Activated effector memory CD4-positive, alpha-beta T cell treated with anti-CD3 and anti-CD28 coated beads, Interleukin-2, amount 50 U/mL, for 16 hours (primary cell): ENCODE data around the gene CASK.

Source experiments
- DNase-seq: peaks from one replicate; pipeline ENCODE4 v3.0.0-alpha.2; 2020

Gene CASK

DNA sequence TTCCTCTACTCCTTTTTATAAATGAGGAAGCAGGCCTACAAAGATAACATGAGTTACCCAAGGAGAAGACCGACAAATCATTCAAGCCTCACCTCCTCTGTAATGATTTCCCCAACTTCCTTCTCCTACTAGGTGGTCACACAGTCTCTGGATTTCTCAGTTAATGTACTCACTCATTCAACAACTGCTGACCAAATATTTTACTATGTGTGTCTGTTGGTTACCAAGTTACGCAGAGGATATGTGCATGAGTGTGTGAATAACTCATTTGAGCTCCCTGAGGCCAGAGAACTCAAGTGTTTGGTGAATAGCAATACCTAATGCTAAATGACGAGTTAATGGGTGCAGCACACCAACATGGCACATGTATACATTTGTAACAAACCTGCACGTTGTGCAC lies 10.4 kb downstream of the CASK start:
- no peak for DNase-seq

DNA sequence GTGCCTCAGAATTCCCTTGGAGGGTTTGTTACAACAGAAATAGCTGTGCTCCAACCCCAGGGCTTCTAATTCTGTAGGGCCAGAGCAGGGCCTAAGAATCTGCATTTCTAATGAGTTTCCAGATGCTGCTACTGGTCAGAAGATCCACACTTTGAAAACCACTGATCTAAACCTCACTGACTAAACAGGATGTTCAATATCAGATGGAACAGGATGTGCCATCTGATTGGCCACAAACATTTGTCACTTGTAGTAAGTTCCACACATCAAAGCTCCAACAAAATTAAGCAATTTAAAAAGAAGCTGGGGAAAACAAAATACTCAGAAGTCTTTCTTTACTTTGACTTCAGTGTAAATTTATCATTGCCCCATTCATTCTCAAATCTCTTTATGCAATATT lies 14.3 kb downstream of the CASK start:
- no peak for DNase-seq

DNA sequence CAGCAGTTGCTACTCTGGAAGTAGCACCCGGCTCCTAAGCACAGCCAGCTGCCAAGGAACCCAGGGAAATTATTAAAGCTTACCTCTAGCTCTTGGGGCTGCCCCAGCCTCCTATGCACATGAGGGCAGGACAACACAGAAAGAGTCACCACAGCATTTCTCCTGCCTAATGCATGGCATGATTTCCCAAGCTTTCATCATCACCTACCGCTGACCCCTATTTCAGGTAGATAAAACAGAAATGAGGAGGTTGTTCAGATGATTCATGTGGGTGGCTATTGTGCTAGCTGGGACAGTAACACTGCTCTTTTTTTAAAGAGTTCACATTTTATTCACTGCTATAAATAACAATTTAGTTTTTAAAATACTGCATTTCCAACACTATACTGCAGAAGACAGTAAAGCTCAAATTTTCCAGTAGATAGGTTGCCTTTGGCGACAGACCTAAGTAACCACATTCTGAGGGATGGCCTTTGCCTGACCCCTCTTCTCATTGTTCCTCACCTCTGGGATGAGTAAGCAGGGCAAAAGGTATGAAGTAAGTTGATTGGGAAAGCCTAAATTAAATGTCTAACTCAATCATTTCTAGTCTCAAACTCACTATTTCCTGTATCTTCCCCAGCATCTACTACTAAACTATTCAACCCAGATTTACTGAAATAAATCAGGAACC lies 16.7 kb downstream of the CASK start:
- no peak for DNase-seq

DNA sequence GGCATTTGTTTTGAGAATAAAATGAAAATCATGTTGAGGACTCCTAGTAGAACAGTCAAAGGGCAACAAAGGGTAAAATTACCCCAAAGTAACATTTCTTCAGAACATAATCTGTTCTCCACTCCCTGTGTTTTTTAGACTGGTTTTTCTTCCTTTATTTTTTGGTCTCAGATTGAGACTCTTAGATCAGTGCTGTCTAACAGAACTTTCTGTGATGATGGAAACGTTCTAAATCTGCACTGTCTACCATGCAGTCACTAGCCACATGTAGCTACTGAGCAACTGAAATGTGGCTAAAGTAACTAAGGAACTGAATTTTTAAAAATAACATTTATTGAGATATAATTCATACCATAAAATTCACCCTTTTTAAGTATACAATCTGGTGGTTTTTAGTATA lies 19.8 kb downstream of the CASK start:
- DNase-seq = no peak

DNA sequence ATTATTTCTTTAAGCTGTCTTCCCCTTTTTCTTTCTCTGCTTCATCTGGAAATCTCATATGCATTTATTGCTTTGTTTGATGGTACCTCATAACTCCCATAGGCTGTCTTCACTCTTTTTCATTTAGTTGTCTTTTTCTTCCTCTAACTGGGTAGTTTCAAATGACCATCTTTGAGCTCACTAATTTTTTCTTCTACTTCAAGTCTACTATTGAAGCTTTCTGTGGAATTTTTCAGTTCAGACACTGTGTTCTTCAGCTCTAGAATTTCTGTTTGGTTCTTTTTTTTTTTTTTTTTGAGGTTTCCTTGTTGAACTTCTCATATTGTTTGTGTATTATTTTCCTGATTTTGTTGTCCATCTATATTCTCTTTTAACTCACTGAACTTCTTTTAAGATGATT lies 23.0 kb downstream of the CASK start:
- DNase-seq = no peak

DNA sequence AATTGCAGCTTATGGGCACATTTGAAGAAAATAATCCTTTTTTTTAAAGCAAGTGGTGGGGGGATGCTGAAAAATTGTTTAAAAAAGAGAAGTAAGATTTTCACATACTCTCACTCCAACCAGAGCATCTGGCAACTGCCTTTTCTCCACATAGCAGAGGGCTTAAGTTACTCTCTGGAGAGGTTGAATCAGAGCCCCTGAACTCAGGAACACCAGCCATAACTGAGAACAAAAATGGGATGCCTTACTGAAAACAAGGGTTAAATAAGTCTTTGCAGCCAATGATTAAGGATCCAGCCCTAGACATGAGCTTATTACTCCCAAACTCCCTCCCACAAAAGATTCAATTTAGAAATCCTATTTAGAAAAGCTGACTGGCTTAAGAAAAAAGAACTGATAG lies 27.5 kb downstream of the CASK start:
- DNase-seq = no peak

DNA sequence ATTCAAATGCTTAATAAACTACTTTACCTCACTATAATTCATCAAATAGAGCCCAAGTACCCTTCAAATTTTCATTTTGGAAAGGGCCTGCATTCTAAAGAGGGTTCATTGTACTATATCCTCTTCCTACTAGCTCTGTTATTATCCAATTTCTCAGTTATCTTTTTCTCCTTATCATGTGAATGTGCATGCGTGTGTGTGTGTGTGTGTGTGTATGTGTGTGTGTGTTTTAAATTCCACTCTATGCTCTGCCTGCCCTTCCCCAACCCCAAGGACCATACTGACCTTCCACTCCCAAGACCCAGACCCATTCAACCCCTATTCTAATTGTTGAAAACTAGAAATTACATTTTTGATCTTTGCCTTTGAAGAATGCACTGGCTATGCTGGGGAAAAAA lies 33.3 kb downstream of the CASK start:
- no peak for DNase-seq

DNA sequence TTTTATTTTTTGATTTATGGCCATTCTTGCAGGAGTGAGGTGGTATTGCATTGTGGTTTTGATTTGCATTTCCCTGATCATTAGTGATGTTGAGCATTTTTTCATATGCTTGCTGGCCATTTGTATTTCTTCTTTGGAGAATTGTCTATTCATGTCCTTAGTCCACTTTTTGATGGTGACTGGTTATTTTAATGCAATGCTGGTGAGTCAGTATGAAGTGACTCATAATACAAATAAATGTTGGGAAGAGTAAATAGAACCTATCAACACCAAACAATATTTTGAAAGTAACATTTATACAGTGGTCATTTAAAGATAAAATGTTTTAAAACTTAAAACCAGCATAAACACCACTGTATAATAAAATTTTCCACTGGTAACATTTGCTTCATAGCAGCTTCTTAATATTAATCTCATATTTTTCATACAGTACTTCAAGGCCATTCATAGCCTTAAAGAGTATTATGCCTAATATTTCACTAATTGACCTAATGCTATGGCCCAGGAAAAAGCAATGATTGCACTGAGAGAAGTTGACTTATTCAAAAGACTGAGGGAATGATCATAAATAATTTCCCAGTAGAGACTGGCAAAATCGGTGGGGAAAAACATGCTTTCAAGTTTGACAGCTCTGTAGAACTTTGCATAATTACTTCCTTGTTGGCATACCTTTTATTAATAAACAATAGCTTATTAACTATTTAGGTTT lies 33.9 kb downstream of the CASK start:
- DNase-seq = no peak

DNA sequence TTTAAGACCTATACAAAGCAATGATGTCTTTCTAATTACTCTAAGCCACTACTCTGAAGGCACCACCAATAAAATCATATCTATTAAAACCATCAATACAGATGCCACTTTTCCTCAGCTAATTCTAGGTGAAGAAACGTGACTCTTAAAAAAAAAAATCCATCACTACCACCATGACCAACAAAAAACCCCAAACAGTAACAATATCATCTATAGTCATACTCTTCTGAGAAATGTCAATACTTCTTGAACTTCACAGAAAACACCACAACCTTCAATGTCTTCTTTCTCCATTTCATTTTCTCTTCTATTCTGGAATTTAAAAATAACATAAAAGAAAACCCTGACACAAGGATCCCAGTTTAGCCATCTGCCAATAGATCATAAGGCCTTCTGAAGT lies 35.7 kb downstream of the CASK start:
- no peak for DNase-seq

DNA sequence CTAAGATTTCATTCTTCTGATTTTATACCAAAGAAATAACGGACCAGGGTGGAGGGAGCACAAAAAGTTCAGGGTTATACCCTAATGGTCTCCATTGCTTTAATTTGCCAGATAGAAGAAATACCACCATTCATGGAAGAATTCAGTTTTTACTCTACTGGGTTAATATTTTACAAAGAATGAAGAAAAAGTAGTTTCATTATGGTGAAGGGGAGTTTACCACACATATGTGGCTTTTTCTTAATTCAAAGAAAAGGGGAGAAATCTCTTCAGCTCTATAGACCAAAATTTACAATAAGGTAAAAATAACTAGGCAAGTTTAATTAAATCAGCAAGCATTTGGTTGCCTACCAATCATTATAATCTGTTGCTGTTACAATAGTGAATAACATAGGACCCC lies 37.6 kb downstream of the CASK start:
- no peak for DNase-seq

DNA sequence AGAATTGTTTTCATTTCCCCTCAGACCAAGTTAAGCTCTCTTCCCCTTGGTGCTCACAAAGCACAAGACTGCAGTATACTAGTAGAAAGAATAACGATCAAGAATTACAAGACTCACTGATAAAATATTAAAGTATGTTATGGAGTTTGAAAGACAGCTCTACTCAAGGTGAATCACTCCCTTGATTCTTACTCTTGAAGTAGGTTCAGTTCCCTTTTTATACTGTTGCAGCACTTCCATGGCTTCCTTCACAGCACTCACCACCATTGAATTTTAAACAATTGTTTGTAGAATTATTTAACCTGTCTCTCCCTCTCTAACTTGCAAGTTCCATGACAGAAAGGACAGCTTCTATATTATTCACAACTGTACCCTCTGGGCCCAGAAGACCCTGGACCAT lies 42.2 kb downstream of the CASK start:
- no peak for DNase-seq

DNA sequence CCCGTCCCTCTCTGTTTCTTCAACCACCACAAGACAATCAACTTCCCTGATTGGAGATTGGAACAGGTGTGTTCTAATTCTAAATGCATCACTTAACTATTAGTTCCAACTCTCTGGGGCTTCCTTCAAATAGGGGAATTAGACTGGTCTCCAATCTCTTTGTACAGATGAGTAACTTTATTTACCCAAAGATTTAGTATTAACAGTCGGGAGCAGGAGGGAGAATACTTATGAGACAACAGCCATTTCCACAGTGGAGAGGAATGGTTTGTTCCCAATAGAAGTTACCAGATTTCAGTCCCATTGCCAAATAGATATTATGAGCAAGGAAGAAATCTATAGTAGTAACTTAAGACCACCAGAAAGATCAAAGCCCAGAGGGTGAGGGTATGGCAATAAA lies 46.2 kb downstream of the CASK start:
- DNase-seq = no peak

DNA sequence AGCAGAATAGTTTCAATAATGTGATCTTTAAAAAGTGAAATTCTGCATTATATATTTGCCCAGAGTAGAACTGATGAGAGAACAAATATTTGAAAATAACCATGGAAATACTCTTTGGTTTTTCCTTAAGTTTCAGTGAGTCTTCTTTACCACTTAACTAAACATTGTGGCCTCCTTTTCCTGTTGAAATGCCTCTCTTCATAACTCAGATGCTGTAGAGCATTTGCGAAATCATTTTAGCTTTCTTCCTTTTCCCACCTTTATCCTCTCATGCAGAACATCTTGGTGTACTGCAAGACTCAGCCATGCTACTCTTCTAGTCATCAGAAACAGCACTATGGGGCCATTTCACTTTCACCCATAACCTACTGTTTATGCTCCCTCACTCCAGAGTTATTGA lies 48.2 kb downstream of the CASK start:
- no peak for DNase-seq

DNA sequence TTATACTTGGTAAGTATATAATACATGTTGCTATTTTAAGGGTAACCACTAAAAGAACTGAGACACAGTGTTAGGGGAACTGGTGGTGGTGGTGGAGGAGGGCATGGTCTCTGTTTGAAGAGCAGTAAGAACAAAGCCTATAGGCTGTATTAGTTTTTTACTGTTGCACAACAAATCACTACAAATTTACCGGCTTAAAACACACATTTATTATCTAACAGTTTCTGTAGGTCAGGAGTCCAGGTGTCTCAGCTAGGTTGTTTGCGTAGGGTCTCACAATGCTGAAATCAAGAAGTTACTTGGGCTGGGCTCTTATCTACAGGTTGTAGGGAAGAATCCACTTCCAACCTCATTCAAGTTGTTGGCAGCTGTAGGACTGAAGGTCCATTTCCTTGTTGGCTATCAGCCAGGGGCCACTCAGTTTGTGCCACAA lies 52.6 kb downstream of the CASK start:
- DNase-seq = no peak

DNA sequence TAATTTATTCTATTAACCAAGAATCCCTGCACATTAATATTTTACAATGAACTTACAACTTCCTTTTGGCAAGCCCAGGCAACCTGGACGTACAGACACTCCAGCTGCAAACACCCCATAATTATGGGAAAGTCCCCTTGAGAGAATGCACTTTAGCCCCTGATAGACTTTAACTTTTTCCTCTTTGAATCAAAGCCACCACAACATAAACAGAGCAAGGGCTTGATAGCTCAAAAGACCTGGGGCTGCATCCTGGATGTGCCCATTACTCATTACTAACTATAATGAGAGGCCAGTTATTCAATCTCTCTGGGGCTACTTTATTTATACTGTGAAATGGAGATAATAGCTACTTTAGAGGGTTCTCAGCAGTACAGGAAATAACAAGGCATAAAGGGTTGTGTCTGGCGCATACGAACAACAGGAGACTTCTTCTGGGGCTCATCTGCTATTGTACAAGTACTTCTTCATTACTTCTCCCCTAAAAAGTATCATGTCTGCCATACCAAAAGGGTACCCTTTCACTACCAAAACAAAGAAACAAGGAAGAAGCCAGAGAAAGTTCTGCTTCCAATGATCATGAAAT lies 54.9 kb downstream of the CASK start:
- no peak for DNase-seq

DNA sequence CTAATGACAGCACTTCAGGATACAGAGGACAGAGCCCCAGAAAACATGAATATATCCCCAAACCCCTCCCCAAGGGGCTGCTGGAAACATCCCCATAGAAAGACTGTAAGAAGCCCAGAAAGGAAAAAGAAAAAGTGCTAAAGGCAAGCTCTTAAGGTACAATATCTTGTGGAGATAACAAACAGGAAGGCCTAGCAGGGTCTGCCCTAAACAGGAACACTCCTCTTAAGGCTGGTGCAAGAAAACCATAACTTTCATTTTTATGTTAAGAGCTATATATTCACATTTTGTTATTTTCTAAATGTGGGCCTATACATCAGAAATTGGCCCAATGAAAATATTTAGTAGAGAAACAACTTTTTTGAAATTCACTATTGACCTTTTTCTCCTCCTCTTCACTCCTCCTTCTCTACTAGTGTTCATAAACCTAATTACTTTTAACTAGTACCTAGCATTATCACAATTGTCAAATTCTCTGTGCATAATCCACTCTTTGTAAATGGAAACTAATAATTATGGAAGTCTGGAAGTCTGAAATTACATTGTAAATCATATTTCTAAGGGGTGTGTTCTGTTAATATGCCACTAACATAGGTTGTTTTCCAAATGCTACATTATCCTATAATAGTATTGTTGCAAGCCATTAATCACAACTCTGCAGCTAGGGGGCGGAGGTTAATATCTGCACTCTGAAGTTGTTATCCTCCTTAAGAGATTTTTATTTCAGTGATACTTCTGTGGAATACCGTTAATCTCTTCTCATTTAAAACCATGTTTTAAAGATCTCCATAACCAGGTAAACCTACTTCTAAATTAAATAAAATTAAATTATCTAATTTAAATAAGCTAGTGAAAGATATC lies 59.8 kb downstream of the CASK start:
- no peak for DNase-seq

DNA sequence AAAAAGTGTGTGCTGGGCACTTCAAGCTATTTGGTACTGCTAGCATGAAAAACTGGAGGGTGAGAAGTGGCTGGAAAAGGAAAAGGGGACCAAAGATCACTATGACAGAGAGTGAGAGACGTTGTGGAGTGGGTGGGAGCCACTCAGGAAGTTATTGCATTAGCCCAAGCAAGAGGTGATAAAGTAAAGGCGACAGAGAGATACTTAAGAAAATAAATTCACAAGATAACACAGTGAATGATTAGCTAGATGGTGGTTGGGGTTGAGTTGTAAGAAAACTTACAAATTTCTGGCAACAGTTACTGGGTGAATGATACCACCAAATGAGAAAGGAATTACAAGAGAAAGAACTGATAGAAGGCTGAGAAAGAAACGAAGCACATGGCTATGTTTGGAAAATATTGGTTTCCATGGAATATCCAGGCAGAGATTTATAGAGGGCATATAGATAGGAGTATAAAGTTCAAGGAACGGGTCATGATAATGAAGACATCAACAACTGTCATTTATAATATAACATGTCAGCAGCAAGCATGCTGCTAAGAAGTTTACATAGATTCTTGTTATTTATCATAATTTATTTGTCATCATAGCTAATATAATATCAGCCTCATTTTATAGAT lies 60.7 kb downstream of the CASK start:
- DNase-seq = no peak

DNA sequence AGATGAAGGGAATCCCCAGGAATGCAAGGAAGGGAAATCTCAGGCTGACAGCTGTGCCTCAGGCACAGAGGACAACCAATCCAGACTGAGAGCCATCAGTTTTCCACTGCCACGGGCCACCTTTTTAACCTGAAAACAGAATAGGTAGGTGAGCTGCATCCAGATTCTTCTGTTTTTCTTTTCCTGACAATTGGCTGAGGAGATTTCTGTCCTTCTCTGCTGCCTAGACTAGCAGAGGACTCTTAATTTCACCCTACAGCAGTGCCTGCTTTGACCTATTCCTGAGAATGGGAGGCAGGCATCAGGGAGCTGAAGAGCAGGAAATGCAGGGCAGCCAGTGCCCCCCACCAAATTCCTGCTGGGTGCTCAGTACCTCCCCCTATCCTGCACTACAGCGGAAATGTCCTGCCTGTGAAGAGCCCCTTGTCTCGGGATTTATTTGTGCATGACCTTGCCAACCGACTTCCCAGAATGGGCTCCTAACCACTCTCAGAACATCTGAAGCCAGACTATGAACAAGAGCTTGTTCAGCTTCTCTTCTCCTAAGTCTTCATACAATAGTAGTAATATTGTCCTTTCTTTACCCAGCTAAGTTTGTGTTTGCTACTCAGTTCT lies 65.1 kb downstream of the CASK start:
- DNase-seq = no peak

DNA sequence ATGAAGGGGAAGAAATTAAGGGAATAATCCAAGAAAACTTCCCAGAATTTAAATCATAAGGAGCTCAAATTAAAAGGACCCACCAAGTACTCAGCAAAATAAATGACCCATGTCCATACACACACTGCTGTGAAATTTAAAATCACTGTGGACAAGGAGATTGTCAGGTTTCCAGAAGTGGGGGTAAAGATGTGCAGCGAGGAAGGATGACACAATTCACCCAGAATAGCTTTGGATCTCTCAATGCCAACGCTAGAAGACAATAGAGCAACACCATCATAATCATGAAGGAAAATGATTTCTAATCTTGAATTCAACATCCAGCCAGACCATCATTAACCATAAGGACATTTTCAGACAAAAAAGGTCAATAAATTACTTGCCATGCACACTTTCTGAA lies 65.7 kb downstream of the CASK start:
- no peak for DNase-seq

DNA sequence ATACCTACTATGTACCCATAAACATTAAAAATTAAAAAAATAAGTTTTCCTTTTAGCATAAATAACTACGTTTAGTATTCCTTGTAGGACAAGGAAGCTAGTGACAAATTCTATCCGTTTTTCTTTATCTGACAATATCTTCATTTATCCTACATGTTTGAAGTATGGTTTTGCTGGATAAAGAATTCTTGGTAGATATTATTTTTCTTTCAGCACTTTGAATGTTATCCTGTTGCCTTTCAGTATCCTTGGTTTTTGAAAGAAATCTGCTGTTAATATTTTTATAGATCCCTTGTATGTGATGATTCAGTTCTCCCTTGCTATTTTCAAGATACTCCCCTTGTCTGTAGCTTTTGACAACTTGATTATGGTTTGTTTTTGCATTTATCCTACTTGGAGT lies 76.6 kb downstream of the CASK start:
- DNase-seq = no peak

DNA sequence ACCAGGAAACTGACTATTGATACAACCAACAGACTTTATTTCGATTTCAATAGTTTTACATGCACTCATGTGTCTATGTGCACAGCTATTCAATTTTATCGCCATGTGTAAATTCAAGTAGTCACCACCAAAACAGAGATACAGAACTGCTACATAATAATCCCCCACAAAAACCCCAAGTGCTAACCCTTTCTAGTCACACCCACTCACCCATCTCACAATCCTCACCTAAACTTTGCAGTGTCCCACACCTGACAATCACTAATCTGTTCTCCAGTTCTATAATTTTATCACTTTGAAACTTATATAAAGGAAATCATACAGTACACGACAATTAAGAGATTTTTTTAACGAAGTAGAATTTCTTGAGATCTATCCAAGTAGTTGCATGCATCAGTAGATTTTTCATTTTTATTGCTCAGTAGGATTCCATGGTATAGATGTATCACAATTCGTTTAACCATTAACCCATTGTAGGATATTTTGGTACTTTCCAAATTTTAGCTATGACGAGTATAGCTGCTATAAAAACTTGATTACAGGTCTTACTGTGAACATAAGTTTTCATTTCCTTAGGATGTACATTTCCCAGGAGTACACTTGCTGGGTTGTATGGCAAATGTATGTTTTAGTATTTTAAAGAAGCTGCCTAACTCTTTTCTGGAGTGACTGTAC lies 85.9 kb downstream of the CASK start:
- DNase-seq = no peak

DNA sequence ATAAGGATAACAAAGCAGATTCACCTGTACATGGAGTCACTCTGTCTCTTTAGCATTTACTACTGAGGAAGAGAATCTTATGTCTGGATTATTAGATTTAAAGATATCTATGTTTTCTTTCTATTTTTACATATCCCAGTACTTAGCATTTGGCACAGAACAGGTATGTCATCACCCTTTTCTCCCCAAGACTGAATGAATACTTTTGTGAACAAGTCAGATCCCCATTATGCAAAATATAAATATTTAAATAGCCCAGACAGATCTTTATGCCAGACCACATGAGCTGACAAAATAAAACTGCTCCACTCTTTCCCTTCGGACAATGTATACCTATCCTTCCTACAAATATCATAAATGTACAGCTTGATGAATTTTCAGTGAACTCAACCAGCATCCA lies 94.5 kb downstream of the CASK start:
- DNase-seq = no peak
